CD14-positive monocyte (primary cell): ENCODE results near the gene TSHZ1. TPM values are rescaled to one million over a fixed set of nuclear protein-coding genes. Genes with fewer than 3 reads are reported as not detected.

Source experiments
- DNase-seq, 3 donors: peaks; one replicate each; pipeline ENCODE4 v3.0.0-alpha.2; 2011 to 2022
- H2AFZ ChIP-seq: 2 replicates; pipeline ENCODE4 v1.6.0; 2012; ENCODE audit warnings: mild to moderate bottlenecking, low read depth, low read length, inconsistent platforms; ENCODE audit not compliant: insufficient read depth, poor library complexity, severe bottlenecking
- H3K27ac ChIP-seq, 2 donors: 1 replicate in 1 of 2; 2 replicates in 1 of 2; pipeline ENCODE4 v1.5.1; 2012 to 2013; ENCODE audit warnings: low read length in 2 of 2, control low read depth in 1 of 2, inconsistent platforms in 1 of 2, low read depth in 1 of 2, mild to moderate bottlenecking in 1 of 2
- H3K27me3 ChIP-seq, 2 donors: one replicate each; pipeline versions ENCODE4 v1.6.0 to v1.6.1; 2011 to 2013; ENCODE audit warnings: low read length in 2 of 2; ENCODE audit not compliant: control insufficient read depth in 2 of 2, insufficient read depth in 2 of 2
- H3K36me3 ChIP-seq, 2 donors: replicated peaks in 1 of 2; 1 replicate in 1 of 2; 2 replicates in 1 of 2; pipeline versions ENCODE4 v1.5.1 to v1.6.1; 2012 to 2013; ENCODE audit warnings: low read length in 2 of 2, control low read depth in 1 of 2, inconsistent platforms in 1 of 2, mild to moderate bottlenecking in 1 of 2; ENCODE audit not compliant: insufficient read depth in 2 of 2, control insufficient read depth in 1 of 2
- H3K4me1 ChIP-seq, 2 donors: 1 replicate in 1 of 2; 2 replicates in 1 of 2; pipeline versions ENCODE4 v1.5.1 to v1.6.1; 2012 to 2013; ENCODE audit warnings: low read length in 2 of 2, control low read depth in 1 of 2, inconsistent platforms in 1 of 2, mild to moderate bottlenecking in 1 of 2, moderate library complexity in 1 of 2; ENCODE audit not compliant: insufficient read depth in 2 of 2, control insufficient read depth in 1 of 2
- H3K4me2 ChIP-seq: replicated peaks from 2 replicates; pipeline ENCODE3; 2012; ENCODE audit warnings: low read length, moderate library complexity, mild to moderate bottlenecking; ENCODE audit not compliant: poor library complexity, severe bottlenecking; ENCODE audit errors: extremely low read depth
- H3K4me3 ChIP-seq, 3 experiments: fragments of 200-600 bp in 1 of 3; sonication (generic) in 1 of 3; replicated peaks in 1 of 3; 1 replicate in 2 of 3; 2 replicates in 1 of 3; pipeline ENCODE4 v1.5.1; 2011 to 2013; ENCODE audit warnings: low read length in 3 of 3, mild to moderate bottlenecking in 3 of 3, control low read depth in 2 of 3, low read depth in 2 of 3, inconsistent platforms in 1 of 3, moderate library complexity in 1 of 3
- H3K79me2 ChIP-seq: 2 replicates; pipeline ENCODE4 v1.6.0; 2012; ENCODE audit warnings: mild to moderate bottlenecking, control low read depth, inconsistent platforms, low read length, moderate library complexity; ENCODE audit not compliant: insufficient read depth
- H3K9ac ChIP-seq: 2 replicates; pipeline ENCODE4 v1.6.0; 2017; ENCODE audit warnings: low read length, mild to moderate bottlenecking; ENCODE audit not compliant: insufficient read depth, poor library complexity, severe bottlenecking
- H3K9me3 ChIP-seq, 2 donors: replicated peaks in 1 of 2; 1 replicate in 1 of 2; 2 replicates in 1 of 2; pipeline versions ENCODE4 v1.5.1 to v1.6.1; 2012 to 2013; ENCODE audit warnings: low read length in 2 of 2, control low read depth in 1 of 2; ENCODE audit not compliant: control insufficient read depth in 1 of 2, insufficient read depth in 1 of 2
- H4K20me1 ChIP-seq: 2 replicates; pipeline ENCODE4 v1.6.0; 2012; ENCODE audit warnings: mild to moderate bottlenecking, low read length, control low read depth, moderate library complexity; ENCODE audit not compliant: insufficient read depth
- H3K27ac Mint-ChIP-seq, 7 donors: one replicate each; pipeline ENCODE4 v1.8.0; 2020; ENCODE audit warnings: mild to moderate bottlenecking in 7 of 7, mixed read lengths in 7 of 7, moderate library complexity in 6 of 7, inconsistent platforms in 2 of 7
- H3K27me3 Mint-ChIP-seq, 3 donors: one replicate each; pipeline ENCODE4 v1.8.0; 2021 to 2022; ENCODE audit warnings: low read depth in 3 of 3, mild to moderate bottlenecking in 3 of 3, mixed read lengths in 3 of 3, moderate library complexity in 3 of 3, inconsistent platforms in 1 of 3
- H3K36me3 Mint-ChIP-seq, 2 donors: one replicate each; pipeline ENCODE4 v1.8.0; 2020; ENCODE audit warnings: mixed read lengths in 2 of 2, inconsistent platforms in 1 of 2, mild to moderate bottlenecking in 1 of 2
- H3K4me1 Mint-ChIP-seq: one replicate; pipeline ENCODE4 v1.8.0; 2020; ENCODE audit warnings: mild to moderate bottlenecking, mixed read lengths
- H3K4me3 Mint-ChIP-seq, 2 donors: one replicate each; pipeline ENCODE4 v1.8.0; 2020; ENCODE audit warnings: mild to moderate bottlenecking in 2 of 2, mixed read lengths in 2 of 2, moderate library complexity in 1 of 2
- H3K9me3 Mint-ChIP-seq, 7 donors: one replicate each; pipeline ENCODE4 v1.8.0; 2020 to 2022; ENCODE audit warnings: mixed read lengths in 7 of 7, mild to moderate bottlenecking in 6 of 7, moderate library complexity in 6 of 7, inconsistent platforms in 2 of 7
- CTCF ChIP-seq: fragments of 200-600 bp; IDR thresholded peaks from one replicate; pipeline ENCODE4 v1.8.0; 2022; ENCODE audit warnings: antibody characterized with exemption, mild to moderate bottlenecking
- WGBS: methylation state at CpG from one replicate; pipeline ENCODE4 v1.1.5; 2013; ENCODE audit warnings: missing lambda C conversion rate; ENCODE audit not compliant: insufficient coverage; 5-methylcytosine and 5-hydroxymethylcytosine counted together
- intact Hi-C, 2 donors: fragments of 100-400 bp; cut with micrococcal nuclease; formaldehyde crosslinking; loops; one replicate each; pipeline versions ENCODE4 v1.15.0 to v1.15.1; 2023
- polyA plus RNA-seq, 3 donors: library from polyadenylated mRNA; depleted of rRNA in 1 of 3; unstranded in 2 of 3; stranded (reverse) in 1 of 3; fragments of 300-500 nt in 2 of 3; fragments of >200 nt in 1 of 3; fragmentation: Illumina TruSeq in 2 of 3; gene quantifications; 1 replicate in 2 of 3; 2 replicates in 1 of 3; pipeline ENCODE4 v1.2.3, GENCODE V29; 2012 to 2021

Gene TSHZ1
- polyA plus RNA-seq, 3 donors, result 0.76 to 3.3 (median 1.4) TPM

- Histone ChIP-seq H3K9ac (no peak overlapping the region), H4K20me1 (no peaks in the 10 kb centered on the region), H3K27me3 (no peaks in the 10 kb centered on the region), H3K79me2 (no peaks in the 10 kb centered on the region), H2AFZ (no peak overlapping the region), H3K27ac (no peak overlapping the region), H3K4me1 (no peaks in the 10 kb centered on the region), H3K9me3 (no peaks in the 10 kb centered on the region), H3K4me2 (no peak overlapping the region), H3K4me3 (no peak overlapping the region), H3K36me3 (no peaks in the 10 kb centered on the region)
- no peaks in the 10 kb centered on the region for H3K4me1 Mint-ChIP-seq
- WGBS, result 87% methylated on average over 10 of the region's 11 CpGs
- no peak overlapping the region for H3K27ac Mint-ChIP-seq
- peaks cover 2 to 10% (median 4%) of the 10 kb centered on the region in 3 donors for H3K27me3 Mint-ChIP-seq
- intact Hi-C loops, result no loop called here
- peaks cover 8 to 19% (median 16%) of the 10 kb centered on the region in 7 donors for H3K9me3 Mint-ChIP-seq
- DNase-seq, result no peak
- no peak for TF ChIP-seq CTCF
- no peak overlapping the region for H3K4me3 Mint-ChIP-seq
- H3K36me3 Mint-ChIP-seq, result no peaks in the 10 kb centered on the region
These were observed 111.6 kb downstream of the TSHZ1 start for GRCh38 chr18:75322206-75322605.

GRCh38 chr18:75323821-75324585, 113.4 kb downstream of the TSHZ1 start:
- Histone ChIP-seq H3K36me3 (no peaks in the 10 kb centered on the region), H4K20me1 (no peaks in the 10 kb centered on the region), H3K79me2 (no peaks in the 10 kb centered on the region), H3K9ac (no peak overlapping the region), H2AFZ (no peak overlapping the region), H3K4me1 (no peaks in the 10 kb centered on the region), H3K9me3 (no peaks in the 10 kb centered on the region), H3K27me3 (no peaks in the 10 kb centered on the region), H3K4me2 (no peak overlapping the region), H3K27ac (no peak overlapping the region), H3K4me3 (no peak overlapping the region)
- Mint-ChIP-seq H3K4me3 (no peak overlapping the region), H3K27ac (no peak overlapping the region), H3K9me3 (peaks cover 8 to 25% (median 20%) of the 10 kb centered on the region in 7 donors), H3K4me1 (no peaks in the 10 kb centered on the region), H3K36me3 (no peaks in the 10 kb centered on the region), H3K27me3 (peaks cover 2 to 10% (median 4%) of the 10 kb centered on the region in 3 donors)
- intact Hi-C loops, result no loop called here
- TF ChIP-seq CTCF, result no peak
- DNase-seq, result no peak
- WGBS, result 94% methylated on average over 2 of the region's 8 CpGs
